Trophoblast cell (in vitro differentiated cells and primary cell): ENCODE data around the gene C10orf120.

ENCODE experiments used
- DNase-seq, 2 donors: peaks; one replicate each; pipeline ENCODE4 v3.0.0-alpha.2; 2016
- H2AFZ ChIP-seq: 2 replicates; pipeline ENCODE4 v1.6.1; 2013; ENCODE audit warnings: low read length, moderate library complexity, mild to moderate bottlenecking; ENCODE audit not compliant: insufficient read depth, poor library complexity
- H2AK5ac ChIP-seq: 2 replicates; pipeline ENCODE4 v1.6.1; 2013; ENCODE audit warnings: mild to moderate bottlenecking, low read length
- H2BK120ac ChIP-seq: 2 replicates; pipeline ENCODE4 v1.6.1; 2013; ENCODE audit warnings: low read length, mild to moderate bottlenecking, moderate library complexity; ENCODE audit not compliant: insufficient read depth, poor library complexity
- H2BK12ac ChIP-seq: 2 replicates; pipeline ENCODE4 v1.6.1; 2013; ENCODE audit warnings: mild to moderate bottlenecking, low read length, moderate library complexity
- H2BK5ac ChIP-seq: 2 replicates; pipeline ENCODE4 v1.6.1; 2013; ENCODE audit warnings: low read length, low read depth, moderate library complexity, mild to moderate bottlenecking; ENCODE audit not compliant: poor library complexity
- H3K14ac ChIP-seq: 2 replicates; pipeline ENCODE4 v1.6.1; 2013; ENCODE audit warnings: mild to moderate bottlenecking, low read length
- H3K18ac ChIP-seq: 2 replicates; pipeline ENCODE4 v1.6.1; 2013; ENCODE audit warnings: mild to moderate bottlenecking, low read length
- H3K23ac ChIP-seq: 2 replicates; pipeline ENCODE4 v1.6.1; 2013; ENCODE audit warnings: low read length
- H3K27ac ChIP-seq: 2 replicates; pipeline ENCODE4 v1.5.1; 2013; ENCODE audit warnings: low read depth, mild to moderate bottlenecking, inconsistent platforms, low read length, moderate library complexity
- H3K27me3 ChIP-seq: 2 replicates; pipeline ENCODE4 v1.6.1; 2013; ENCODE audit warnings: inconsistent platforms, mild to moderate bottlenecking, low read length, moderate library complexity; ENCODE audit not compliant: insufficient read depth
- H3K36me3 ChIP-seq, 2 experiments: 1 replicate in 1 of 2; 2 replicates in 1 of 2; pipeline ENCODE4 v1.6.1; 2013; ENCODE audit warnings: low read length in 2 of 2, mild to moderate bottlenecking in 2 of 2, moderate library complexity in 1 of 2; ENCODE audit not compliant: insufficient read depth in 2 of 2, control insufficient read depth in 1 of 2
- H3K4ac ChIP-seq: 2 replicates; pipeline ENCODE4 v1.6.1; 2013; ENCODE audit warnings: low read depth, mild to moderate bottlenecking, low read length, moderate library complexity
- H3K4me1 ChIP-seq, 2 experiments: 1 replicate in 1 of 2; 2 replicates in 1 of 2; pipeline ENCODE4 v1.6.1; 2013; ENCODE audit warnings: low read length in 2 of 2, mild to moderate bottlenecking in 2 of 2, moderate library complexity in 1 of 2; ENCODE audit not compliant: insufficient read depth in 2 of 2, control insufficient read depth in 1 of 2
- H3K4me2 ChIP-seq: 2 replicates; pipeline ENCODE4 v1.6.1; 2013; ENCODE audit warnings: inconsistent platforms, mild to moderate bottlenecking, low read length, moderate library complexity
- H3K4me3 ChIP-seq: 2 replicates; pipeline ENCODE4 v1.5.1; 2013; ENCODE audit warnings: mild to moderate bottlenecking, low read depth, low read length, inconsistent platforms
- H3K79me1 ChIP-seq: one replicate; pipeline ENCODE4 v1.6.1; 2013; ENCODE audit warnings: low read length
- H3K79me2 ChIP-seq: 2 replicates; pipeline ENCODE4 v1.6.1; 2013; ENCODE audit warnings: low read length, mild to moderate bottlenecking; ENCODE audit not compliant: control insufficient read depth, insufficient read depth, poor library complexity
- H3K9ac ChIP-seq: 2 replicates; pipeline ENCODE4 v1.6.1; 2013; ENCODE audit warnings: mild to moderate bottlenecking, low read length
- H3K9me3 ChIP-seq: 2 replicates; pipeline ENCODE4 v1.6.1; 2013; ENCODE audit warnings: low read depth, mild to moderate bottlenecking, control low read depth, inconsistent platforms, low read length; ENCODE audit not compliant: insufficient read depth
- H4K12ac ChIP-seq: 2 replicates; pipeline ENCODE4 v1.6.1; 2013; ENCODE audit warnings: low read depth, mild to moderate bottlenecking, low read length, moderate library complexity
- H4K8ac ChIP-seq: 2 replicates; pipeline ENCODE4 v1.6.1; 2013; ENCODE audit warnings: low read depth, mild to moderate bottlenecking, low read length, moderate library complexity
- H4K91ac ChIP-seq: one replicate; pipeline ENCODE4 v1.6.1; 2013; ENCODE audit warnings: low read depth, mild to moderate bottlenecking, low read length, moderate library complexity
- WGBS: extraction: QIAGEN DNeasy Blood & Tissue Kit; methylation state at CpG from one replicate; pipeline ENCODE4 v1.1.7; 2013; ENCODE audit warnings: missing lambda C conversion rate; ENCODE audit not compliant: insufficient read length, insufficient coverage; ENCODE audit errors: extremely low coverage; 5-methylcytosine and 5-hydroxymethylcytosine counted together

The C10orf120 gene

DNA sequence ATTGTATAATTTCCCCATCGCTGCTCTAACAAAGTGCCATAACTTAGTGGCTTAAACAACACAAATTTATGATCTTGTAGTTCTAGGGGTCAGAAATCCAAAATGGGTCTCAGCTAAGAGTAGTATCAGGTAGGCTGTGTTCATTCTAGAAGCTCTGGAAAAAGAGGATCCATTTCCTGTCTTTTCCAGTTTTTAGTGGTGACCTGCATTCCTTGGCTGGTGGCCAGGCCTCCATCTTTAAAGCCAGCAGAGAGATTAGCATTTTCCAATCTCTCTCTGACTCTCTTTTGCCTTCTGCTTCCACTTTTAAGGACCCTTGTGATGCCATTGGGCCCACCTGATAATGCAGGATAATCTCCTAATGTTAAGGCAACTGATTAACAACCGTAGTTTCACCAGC, 41.0 kb upstream of the C10orf120 start:
- Histone ChIP-seq H3K9me3 (peaks cover 2% of the 10 kb centered on the region), H2AK5ac (no peak overlapping the region), H3K27me3 (no peaks in the 10 kb centered on the region), H4K91ac (no peak overlapping the region), H3K36me3 (no peaks in the 10 kb centered on the region), H4K8ac (no peak overlapping the region), H3K4ac (no peak overlapping the region), H3K14ac (no peak overlapping the region), H2AFZ (no peak overlapping the region), H2BK5ac (no peak overlapping the region), H3K23ac (no peak overlapping the region), H4K12ac (no peak overlapping the region), H2BK120ac (no peak overlapping the region), H3K27ac (no peak overlapping the region), H2BK12ac (no peak overlapping the region), H3K18ac (no peak overlapping the region), H3K4me2 (no peak overlapping the region), H3K4me3 (no peak overlapping the region), H3K9ac (no peak overlapping the region), H3K79me2 (no peaks in the 10 kb centered on the region), H3K4me1 (no peaks in the 10 kb centered on the region), H3K79me1 (no peaks in the 10 kb centered on the region)
- no CpG with 5 or more reads among the region's 2 CpGs for WGBS
- DNase-seq: no peak

DNA sequence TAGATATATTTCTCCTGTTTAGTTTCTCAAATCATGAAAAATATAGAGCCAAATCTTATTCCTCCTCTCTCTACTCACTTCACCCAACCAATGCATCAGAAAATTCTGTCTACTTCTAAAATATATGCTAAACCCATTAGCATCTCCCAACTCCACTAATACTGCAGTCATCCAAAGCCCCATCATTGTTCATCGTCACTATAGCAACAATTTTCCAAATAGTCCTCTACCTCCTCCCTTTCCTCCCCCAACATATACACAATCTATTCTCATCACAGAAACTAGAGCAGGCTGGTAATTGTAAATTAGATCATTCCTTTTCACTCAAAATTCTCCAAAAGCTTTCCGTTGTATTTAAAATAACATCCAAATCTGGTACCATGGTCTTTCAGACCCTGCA, 38.4 kb upstream of the C10orf120 start:
- Histone ChIP-seq H4K91ac (no peak overlapping the region), H3K14ac (no peak overlapping the region), H3K27ac (no peak overlapping the region), H3K4me3 (no peak overlapping the region), H2AFZ (no peak overlapping the region), H3K36me3 (no peaks in the 10 kb centered on the region), H4K8ac (no peak overlapping the region), H3K23ac (no peak overlapping the region), H2BK5ac (no peak overlapping the region), H3K4me2 (no peak overlapping the region), H3K79me1 (no peaks in the 10 kb centered on the region), H3K18ac (no peak overlapping the region), H2BK12ac (no peak overlapping the region), H3K9me3 (no peaks in the 10 kb centered on the region), H4K12ac (no peak overlapping the region), H3K27me3 (no peaks in the 10 kb centered on the region), H3K9ac (no peak overlapping the region), H3K4me1 (no peaks in the 10 kb centered on the region), H3K4ac (no peak overlapping the region), H2AK5ac (no peak overlapping the region), H2BK120ac (no peak overlapping the region), H3K79me2 (no peaks in the 10 kb centered on the region)
- no CpG with 5 or more reads among the region's 2 CpGs for WGBS
- DNase-seq: no peak

DNA sequence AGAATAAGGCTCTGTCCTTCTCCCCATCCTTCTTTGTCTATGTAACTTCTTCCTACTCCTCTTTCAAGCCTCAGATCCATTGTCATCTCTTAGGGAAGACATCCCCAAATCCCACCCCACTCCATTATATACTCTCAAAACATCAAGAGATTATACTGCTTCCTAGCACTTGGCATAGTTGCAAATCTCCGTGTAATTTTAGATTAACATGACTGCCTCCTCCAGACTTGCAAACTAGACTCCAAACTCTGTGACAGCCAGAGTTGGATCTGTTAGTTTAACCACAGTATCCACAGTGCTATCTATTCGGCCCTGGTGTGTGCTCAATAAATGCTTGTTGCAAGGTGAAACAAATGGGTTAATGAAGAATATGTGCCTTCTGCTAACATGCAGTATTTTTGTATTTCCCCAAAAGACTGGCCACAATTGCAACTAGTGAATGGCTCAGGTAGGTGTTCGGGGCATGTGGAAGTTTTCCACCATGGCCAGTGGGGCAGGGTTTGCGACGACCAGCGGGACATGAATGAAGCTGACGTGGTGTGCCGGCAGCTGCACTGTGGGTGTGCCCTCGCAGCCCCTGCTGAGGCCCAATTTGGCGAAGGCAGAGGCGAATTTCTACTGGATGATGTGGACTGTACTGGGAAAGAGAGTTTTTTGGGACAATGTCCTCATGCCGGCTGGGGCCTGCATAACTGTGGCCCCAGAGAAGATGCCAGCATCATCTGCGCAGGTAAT, 34.5 kb upstream of the C10orf120 start:
- no peaks in the 10 kb centered on the region for H3K4me1 ChIP-seq
- no peaks in the 10 kb centered on the region for H3K79me1 ChIP-seq
- no peaks in the 10 kb centered on the region for H3K36me3 ChIP-seq
- no peaks in the 10 kb centered on the region for H3K27me3 ChIP-seq
- no peak overlapping the region for H3K23ac ChIP-seq
- no peak overlapping the region for H2BK120ac ChIP-seq
- H4K91ac ChIP-seq: no peak overlapping the region
- no peak overlapping the region for H3K18ac ChIP-seq
- no peak overlapping the region for H3K4me2 ChIP-seq
- no peak overlapping the region for H3K14ac ChIP-seq
- no peak overlapping the region for H4K12ac ChIP-seq
- no peak overlapping the region for H2AK5ac ChIP-seq
- H3K4me3 ChIP-seq: no peak overlapping the region
- no CpG with 5 or more reads among the region's 13 CpGs for WGBS
- no peak overlapping the region for H3K4ac ChIP-seq
- no peak overlapping the region for H2AFZ ChIP-seq
- H3K9ac ChIP-seq: no peak overlapping the region
- H3K79me2 ChIP-seq: no peaks in the 10 kb centered on the region
- H4K8ac ChIP-seq: no peak overlapping the region
- H2BK12ac ChIP-seq: no peak overlapping the region
- H3K9me3 ChIP-seq: no peaks in the 10 kb centered on the region
- DNase-seq: no peak
- no peak overlapping the region for H3K27ac ChIP-seq
- no peak overlapping the region for H2BK5ac ChIP-seq

GRCh38 chr10:122733443-122733842, 33.8 kb upstream of the C10orf120 start:
- H4K12ac ChIP-seq: no peak overlapping the region
- no peak overlapping the region for H2BK120ac ChIP-seq
- H3K9me3 ChIP-seq: no peaks in the 10 kb centered on the region
- no peak overlapping the region for H3K4ac ChIP-seq
- H2AK5ac ChIP-seq: no peak overlapping the region
- H4K91ac ChIP-seq: no peak overlapping the region
- no peak overlapping the region for H2AFZ ChIP-seq
- H3K4me2 ChIP-seq: no peak overlapping the region
- H3K9ac ChIP-seq: no peak overlapping the region
- H3K4me1 ChIP-seq: no peaks in the 10 kb centered on the region
- H3K27me3 ChIP-seq: no peaks in the 10 kb centered on the region
- H3K79me2 ChIP-seq: no peaks in the 10 kb centered on the region
- DNase-seq: no peak
- H3K23ac ChIP-seq: no peak overlapping the region
- no peaks in the 10 kb centered on the region for H3K36me3 ChIP-seq
- H4K8ac ChIP-seq: no peak overlapping the region
- no peak overlapping the region for H3K4me3 ChIP-seq
- H2BK12ac ChIP-seq: no peak overlapping the region
- WGBS: no CpG with 5 or more reads among the region's 2 CpGs
- no peak overlapping the region for H3K14ac ChIP-seq
- H3K27ac ChIP-seq: no peak overlapping the region
- H3K18ac ChIP-seq: no peak overlapping the region
- no peak overlapping the region for H2BK5ac ChIP-seq
- H3K79me1 ChIP-seq: no peaks in the 10 kb centered on the region
